ENCODE data around the gene AQP2.
"Not testable (repeated sequence)": the region's sequence is repeated elsewhere in the genome, so short reads cannot be mapped to it uniquely, and the experiment has no call there.

AQP2 gene

GRCh38 chr12:49971141-49971540 is 20.6 kb downstream of the AQP2 start:
- DNase-seq: no peak

GRCh38 chr12:49972129-49972528 is 21.6 kb downstream of the AQP2 start:
- DNase-seq: no peak

GRCh38 chr12:49972641-49973360 is 22.3 kb downstream of the AQP2 start, which contains the start of gene AQP6:
Gene AQP6 (plus strand): TSS chr12:49972947. CDS start chr12:49973174, 227 bp downstream.
- DNase-seq: no peak

- no peak for DNase-seq
These were observed 22.9 kb downstream of the AQP2 start for GRCh38 chr12:49973361-49973830.

GRCh38 chr12:49974231-49974675 is 23.7 kb downstream of the AQP2 start:
- DNase-seq: no peak

GRCh38 chr12:49974677-49975317 is 24.3 kb downstream of the AQP2 start:
- DNase-seq: no peak

- DNase-seq: no peak
These were observed 24.8 kb downstream of the AQP2 start for GRCh38 chr12:49975318-49975761.

GRCh38 chr12:49976557-49976956 is 26.0 kb downstream of the AQP2 start:
- DNase-seq: no peak

GRCh38 chr12:49978125-49978524 is 27.6 kb downstream of the AQP2 start:
- DNase-seq: no peak

GRCh38 chr12:49979016-49979586 is 28.6 kb downstream of the AQP2 start:
- DNase-seq: no peak

- DNase-seq: no peak
These were observed 29.3 kb downstream of the AQP2 start for GRCh38 chr12:49979791-49980190.

GRCh38 chr12:49980501-49981349 is 30.2 kb downstream of the AQP2 start:
- no peak for DNase-seq

- no peak for DNase-seq
These were observed 31.9 kb downstream of the AQP2 start for GRCh38 chr12:49982246-49983087.

GRCh38 chr12:49983892-49984291 is 33.4 kb downstream of the AQP2 start:
- no peak for DNase-seq

- DNase-seq: no peak
These were observed 34.2 kb downstream of the AQP2 start for GRCh38 chr12:49984476-49985359.

GRCh38 chr12:49985981-49986380 is 35.4 kb downstream of the AQP2 start:
- DNase-seq: no peak

GRCh38 chr12:49986476-49986875 is 35.9 kb downstream of the AQP2 start:
- not testable (repeated sequence) for DNase-seq

GRCh38 chr12:49987625-49988303 is 37.2 kb downstream of the AQP2 start:
- DNase-seq: no peak

GRCh38 chr12:49989400-49989799 is 38.9 kb downstream of the AQP2 start:
- DNase-seq: not testable (repeated sequence)

- DNase-seq: no peak
These were observed 39.7 kb downstream of the AQP2 start for GRCh38 chr12:49990273-49990672.
